Right atrium auricular region (tissue), 2 donors: ENCODE results near the gene TMEM259. TPM values are rescaled to one million over a fixed set of nuclear protein-coding genes. Genes with fewer than 3 reads are reported as not detected.

Source experiments
- DNase-seq: peaks from one replicate; pipeline ENCODE4 v3.0.0-alpha.2; 2019; ENCODE audit warnings: low spot score
- H3K27ac ChIP-seq, 2 donors: fragments of 200-600 bp; sonication (generic); 1 replicate in 1 of 2; 2 replicates in 1 of 2; pipeline ENCODE4 v1.5.1; 2016 to 2019
- H3K27me3 ChIP-seq, 2 donors: fragments of 200-600 bp; sonication (generic); one replicate each; pipeline versions ENCODE4 v1.5.1 to v1.6.0; 2017 to 2019
- H3K36me3 ChIP-seq: fragments of 200-600 bp; sonication (generic); one replicate; pipeline ENCODE4 v1.5.1; 2016
- H3K4me1 ChIP-seq, 2 donors: fragments of 200-600 bp; sonication (generic); one replicate each; pipeline versions ENCODE4 v1.5.1 to v1.6.0; 2017 to 2019
- H3K4me3 ChIP-seq, 2 donors: fragments of 200-600 bp; sonication (generic); 1 replicate in 1 of 2; 2 replicates in 1 of 2; pipeline ENCODE4 v1.5.1; 2017 to 2019; ENCODE audit warnings: mild to moderate bottlenecking in 1 of 2, moderate library complexity in 1 of 2
- H3K9me3 ChIP-seq, 2 donors: fragments of 200-600 bp; sonication (generic); one replicate each; pipeline ENCODE4 v1.5.1; 2019
- total RNA-seq, 2 donors: library from RNA; depleted of rRNA; stranded (reverse); fragments of >200 nt; gene quantifications; one replicate each; pipeline ENCODE4 v1.1.0, GENCODE V29; 2016
- TF ChIP-seq, protein P1 (sequence below), 2 donors: fragments of 200-600 bp; sonication (generic); IDR thresholded peaks; one replicate each; pipeline ENCODE4 v1.5.1; 2019; ENCODE audit warnings: antibody characterized with exemption in 2 of 2

The TMEM259 gene
- total RNA-seq, 2 donors from 2014 or later: 129 to 170 TPM

DNA sequence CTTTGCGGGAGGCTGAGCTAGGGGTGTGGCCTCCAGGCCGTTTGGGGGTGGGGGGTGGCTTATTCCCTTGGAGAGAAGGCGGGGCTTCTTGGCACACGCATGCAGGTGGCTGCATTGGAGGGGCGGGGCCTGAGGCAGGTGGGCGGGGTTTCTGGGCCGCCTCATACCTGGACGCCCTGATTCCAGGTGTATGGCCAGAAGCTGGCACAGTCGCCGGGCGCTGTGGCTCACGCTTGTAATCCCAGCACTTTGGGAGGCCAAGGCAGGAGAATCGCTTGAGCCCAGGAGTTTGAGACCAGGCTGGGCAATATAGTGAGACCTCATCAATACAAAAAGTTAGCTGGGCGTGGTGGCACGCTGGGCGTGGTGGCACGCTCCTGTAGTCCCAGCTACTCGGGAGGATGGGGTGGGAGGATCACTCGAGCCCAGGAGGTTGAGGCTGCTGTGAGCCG, 26.8 kb upstream of the TMEM259 start:
- TF ChIP-seq, protein P1, sequence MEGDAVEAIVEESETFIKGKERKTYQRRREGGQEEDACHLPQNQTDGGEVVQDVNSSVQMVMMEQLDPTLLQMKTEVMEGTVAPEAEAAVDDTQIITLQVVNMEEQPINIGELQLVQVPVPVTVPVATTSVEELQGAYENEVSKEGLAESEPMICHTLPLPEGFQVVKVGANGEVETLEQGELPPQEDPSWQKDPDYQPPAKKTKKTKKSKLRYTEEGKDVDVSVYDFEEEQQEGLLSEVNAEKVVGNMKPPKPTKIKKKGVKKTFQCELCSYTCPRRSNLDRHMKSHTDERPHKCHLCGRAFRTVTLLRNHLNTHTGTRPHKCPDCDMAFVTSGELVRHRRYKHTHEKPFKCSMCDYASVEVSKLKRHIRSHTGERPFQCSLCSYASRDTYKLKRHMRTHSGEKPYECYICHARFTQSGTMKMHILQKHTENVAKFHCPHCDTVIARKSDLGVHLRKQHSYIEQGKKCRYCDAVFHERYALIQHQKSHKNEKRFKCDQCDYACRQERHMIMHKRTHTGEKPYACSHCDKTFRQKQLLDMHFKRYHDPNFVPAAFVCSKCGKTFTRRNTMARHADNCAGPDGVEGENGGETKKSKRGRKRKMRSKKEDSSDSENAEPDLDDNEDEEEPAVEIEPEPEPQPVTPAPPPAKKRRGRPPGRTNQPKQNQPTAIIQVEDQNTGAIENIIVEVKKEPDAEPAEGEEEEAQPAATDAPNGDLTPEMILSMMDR (IDR thresholded peaks at IDR 0.05): no peak
- Histone ChIP-seq H3K27me3 (no peaks in the 10 kb centered on the region), H3K36me3 (no peaks in the 10 kb centered on the region), H3K9me3 (no peaks in the 10 kb centered on the region), H3K4me1 (no peaks in the 10 kb centered on the region), H3K4me3 (no peak overlapping the region), H3K27ac (no peak overlapping the region)
- no peak for DNase-seq

DNA sequence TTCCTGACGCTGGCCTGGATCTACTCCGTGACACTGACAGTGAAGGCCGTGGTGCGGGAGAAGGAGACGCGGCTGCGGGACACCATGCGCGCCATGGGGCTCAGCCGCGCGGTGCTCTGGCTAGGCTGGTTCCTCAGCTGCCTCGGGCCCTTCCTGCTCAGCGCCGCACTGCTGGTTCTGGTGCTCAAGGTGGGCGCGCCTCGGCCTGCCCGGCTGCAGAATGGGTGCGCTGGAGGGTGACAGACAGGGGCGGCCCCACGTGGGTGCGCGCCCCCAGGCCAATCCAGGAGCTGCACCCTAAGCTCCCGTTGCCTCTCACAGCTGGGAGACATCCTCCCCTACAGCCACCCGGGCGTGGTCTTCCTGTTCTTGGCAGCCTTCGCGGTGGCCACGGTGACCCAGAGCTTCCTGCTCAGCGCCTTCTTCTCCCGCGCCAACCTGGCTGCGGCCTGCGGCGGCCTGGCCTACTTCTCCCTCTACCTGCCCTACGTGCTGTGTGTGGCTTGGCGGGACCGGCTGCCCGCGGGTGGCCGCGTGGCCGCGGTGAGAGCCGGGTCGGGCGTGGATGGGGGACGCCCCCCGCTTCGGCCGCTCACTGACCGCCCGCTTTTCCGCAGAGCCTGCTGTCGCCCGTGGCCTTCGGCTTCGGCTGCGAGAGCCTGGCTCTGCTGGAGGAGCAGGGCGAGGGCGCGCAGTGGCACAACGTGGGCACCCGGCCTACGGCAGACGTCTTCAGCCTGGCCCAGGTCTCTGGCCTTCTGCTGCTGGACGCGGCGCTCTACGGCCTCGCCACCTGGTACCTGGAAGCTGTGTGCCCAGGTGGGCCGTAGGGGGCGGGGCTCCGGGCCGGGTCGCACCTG, 26.1 kb upstream of the TMEM259 start:
- Histone ChIP-seq H3K36me3 (no peaks in the 10 kb centered on the region), H3K27ac (no peak overlapping the region), H3K27me3 (no peaks in the 10 kb centered on the region), H3K9me3 (no peaks in the 10 kb centered on the region), H3K4me1 (peaks cover 0 to 1% of the 10 kb centered on the region in 2 donors), H3K4me3 (no peak overlapping the region)
- TF ChIP-seq, protein P1 (IDR thresholded peaks at IDR 0.05): no peak
- DNase-seq: no peak

DNA sequence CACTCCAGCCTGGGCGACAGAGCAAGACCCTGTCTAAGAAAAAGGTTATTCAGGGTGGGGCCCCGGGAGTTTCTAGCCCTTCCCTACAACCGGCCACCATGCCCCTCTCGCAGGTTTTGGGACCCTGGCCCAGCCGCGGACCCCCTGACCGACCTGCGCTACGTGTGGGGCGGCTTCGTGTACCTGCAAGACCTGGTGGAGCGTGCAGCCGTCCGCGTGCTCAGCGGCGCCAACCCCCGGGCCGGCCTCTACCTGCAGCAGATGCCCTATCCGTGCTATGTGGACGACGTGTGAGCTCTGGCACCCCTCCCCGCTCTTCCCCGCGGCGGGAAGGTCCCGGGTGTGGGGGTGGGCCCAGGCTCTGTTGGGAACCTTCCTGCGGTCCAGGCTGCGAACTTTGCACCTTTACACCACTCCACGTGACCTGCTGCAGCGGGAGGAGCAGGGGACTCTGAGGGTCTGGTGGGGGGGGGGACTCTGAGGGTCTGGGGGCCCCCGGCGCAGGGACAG, 25.2 kb upstream of the TMEM259 start:
- DNase-seq: no peak
- TF ChIP-seq, protein P1 (IDR thresholded peaks at IDR 0.05): no peak
- Histone ChIP-seq H3K27me3 (no peaks in the 10 kb centered on the region), H3K9me3 (no peaks in the 10 kb centered on the region), H3K27ac (no peak overlapping the region), H3K4me1 (peaks cover 0 to 10% of the 10 kb centered on the region in 2 donors), H3K4me3 (no peak overlapping the region), H3K36me3 (no peaks in the 10 kb centered on the region)

DNA sequence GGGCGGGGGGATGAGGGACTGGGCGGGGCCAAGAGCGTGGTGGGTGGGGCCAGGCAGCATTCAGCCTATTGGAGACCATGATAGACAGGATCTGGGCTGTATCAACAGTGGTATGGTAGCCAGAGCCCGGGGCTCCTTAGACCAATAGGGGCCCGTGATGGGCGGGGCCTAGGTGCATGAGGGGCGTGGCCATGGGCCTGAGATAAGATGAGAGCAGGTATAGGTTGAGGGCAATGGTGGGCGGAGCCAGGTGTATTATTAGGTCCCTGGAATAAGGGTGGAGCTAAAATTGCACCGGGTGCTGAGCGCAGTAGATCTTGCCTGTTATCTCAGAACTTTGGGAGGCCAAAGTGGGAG, 24.3 kb upstream of the TMEM259 start:
- no peak for DNase-seq
- H3K27me3 ChIP-seq: no peaks in the 10 kb centered on the region

DNA sequence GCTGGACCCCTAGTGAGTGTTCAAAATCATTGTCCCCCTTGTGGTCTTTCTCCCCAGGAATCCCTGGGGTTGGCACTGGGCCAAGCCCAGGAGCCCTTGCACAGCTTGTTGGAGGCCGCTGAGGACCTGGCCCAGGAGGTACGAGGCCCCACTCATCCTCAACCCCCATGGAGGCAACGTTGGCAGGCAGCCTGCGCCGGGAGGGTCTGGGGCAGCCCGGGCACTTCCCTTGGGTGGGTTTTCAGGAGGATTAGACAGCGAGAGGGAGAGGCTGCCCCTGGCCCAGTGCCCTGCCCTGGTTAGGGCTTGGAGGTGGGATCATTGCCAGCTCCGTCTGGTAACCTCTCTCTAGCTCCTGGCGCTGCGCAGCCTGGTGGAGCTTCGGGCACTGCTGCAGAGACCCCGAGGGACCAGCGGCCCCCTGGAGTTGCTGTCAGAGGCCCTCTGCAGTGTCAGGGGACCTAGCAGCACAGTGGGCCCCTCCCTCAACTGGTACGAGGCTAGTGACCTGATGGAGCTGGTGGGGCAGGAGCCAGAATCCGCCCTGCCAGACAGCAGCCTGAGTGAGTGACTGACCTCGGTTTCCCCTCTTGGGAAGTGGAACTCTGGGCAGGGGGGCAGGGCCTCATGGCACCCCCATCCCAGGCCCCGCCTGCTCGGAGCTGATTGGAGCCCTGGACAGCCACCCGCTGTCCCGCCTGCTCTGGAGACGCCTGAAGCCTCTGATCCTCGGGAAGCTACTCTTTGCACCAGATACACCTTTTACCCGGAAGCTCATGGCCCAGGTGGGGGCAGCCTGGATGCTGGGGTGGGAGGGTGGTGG, 22.0 kb upstream of the TMEM259 start:
- TF ChIP-seq, protein P1 (IDR thresholded peaks at IDR 0.05): no peak
- Histone ChIP-seq H3K4me1 (peaks cover 0 to 30% of the 10 kb centered on the region in 2 donors), H3K27me3 (no peaks in the 10 kb centered on the region), H3K9me3 (no peaks in the 10 kb centered on the region), H3K27ac (no peak overlapping the region), H3K36me3 (no peaks in the 10 kb centered on the region), H3K4me3 (no peak overlapping the region)
- no peak for DNase-seq

More for the DNA sequence above, 24.3 kb upstream of the TMEM259 start:
- H3K36me3 ChIP-seq: no peaks in the 10 kb centered on the region
- TF ChIP-seq, protein P1 (IDR thresholded peaks at IDR 0.05): no peak
- H3K9me3 ChIP-seq: no peaks in the 10 kb centered on the region
- peaks cover 0 to 19% of the 10 kb centered on the region in 2 donors for H3K4me1 ChIP-seq
- H3K4me3 ChIP-seq: no peak overlapping the region
- no peak overlapping the region for H3K27ac ChIP-seq
